Airway epithelial cell (primary cell): Measurements from ENCODE around the gene C17orf67. TPM values are rescaled to one million over a fixed set of nuclear protein-coding genes. Genes with fewer than 3 reads are reported as not detected.

Experiments used
- total RNA-seq: library from RNA; depleted of rRNA; stranded (reverse); fragments of >200 nt; gene quantifications from 2 replicates; pipeline ENCODE4 v1.2.3, GENCODE V29; 2015

The C17orf67 gene, protein sequence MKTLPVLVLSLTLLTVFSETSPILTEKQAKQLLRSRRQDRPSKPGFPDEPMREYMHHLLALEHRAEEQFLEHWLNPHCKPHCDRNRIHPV
- 0.14 and 0.21 TPM in 2 replicates for total RNA-seq

DNA sequence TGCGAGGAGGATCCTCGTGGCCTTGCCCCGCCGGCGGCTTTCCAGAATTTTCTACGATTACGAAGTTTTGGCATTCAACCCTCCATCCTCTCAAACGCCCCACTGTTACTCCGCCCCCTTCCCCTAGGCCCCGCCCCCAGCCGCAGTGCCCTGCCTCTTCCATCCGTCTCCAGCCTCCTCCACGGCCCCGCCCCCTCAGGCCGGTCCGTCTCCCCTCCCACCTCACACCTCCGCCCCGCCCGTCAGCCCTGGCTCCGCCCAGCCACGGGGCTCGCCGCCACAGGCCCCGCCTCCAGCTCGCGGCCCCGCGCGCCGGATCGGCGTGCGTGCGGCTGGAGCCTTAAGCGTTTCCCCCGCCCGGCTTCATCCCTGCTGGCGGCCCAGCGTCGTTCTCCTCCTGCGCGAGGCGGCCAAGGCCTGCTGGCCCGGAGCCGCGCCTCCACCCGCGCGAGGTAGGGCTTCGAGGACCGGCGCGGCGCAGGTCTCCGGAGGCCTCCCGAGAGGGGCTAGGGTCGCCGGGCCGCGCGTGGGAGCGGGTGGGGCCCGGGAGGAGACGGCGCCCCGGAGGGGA, at the start of gene C17orf67, which contains the start of gene DGKE:
Gene C17orf67, minus strand, starts transcription at position 112 of the 571 bp plus-strand sequence. CDS start 18,110 bp downstream, outside the sequence.
Gene DGKE, plus strand, starts transcription at position 343 of the 571 bp plus-strand sequence. CDS start 645 bp downstream, outside the sequence.

Other genes with a start within 250 kb of the C17orf67 start
- gene NOG, start 240.2 kb downstream of the C17orf67 start, total RNA-seq: 0.09 and 1.5 TPM in 2 replicates
- gene DGKE, start 231 bp upstream of the C17orf67 start, total RNA-seq: 3.5 and 4.8 TPM in 2 replicates
- gene TRIM25, start 80.1 kb upstream of the C17orf67 start, total RNA-seq: 16.2 and 23.6 TPM in 2 replicates
- gene COIL, start 127.1 kb upstream of the C17orf67 start, total RNA-seq: 12.1 and 15.2 TPM in 2 replicates
- 65.1 and 66.9 TPM in 2 replicates for gene SCPEP1, start 144.2 kb upstream of the C17orf67 start, total RNA-seq